ENCODE measurements around the gene GGTA1. TPM values are rescaled to one million over a fixed set of nuclear protein-coding genes. Genes with fewer than 3 reads are reported as not detected.

Gene GGTA1
- total RNA-seq, 2 donors from 2014 or later = not detected

- H3K36me3 Mint-ChIP-seq (ENCODE audit: insufficient read depth in 2 of 2) = peaks cover 0 to 3% of the 10 kb centered on the region in 2 donors
- DNase-seq = no peak
- no peak overlapping the region for H3K4me3 Mint-ChIP-seq
- H3K27me3 Mint-ChIP-seq (ENCODE audit: low read depth) = peaks cover 20% of the 10 kb centered on the region
- no peak overlapping the region for H3K27ac Mint-ChIP-seq
- H3K9me3 Mint-ChIP-seq = peaks cover 6% of the 10 kb centered on the region in 2 donors
- H3K4me1 Mint-ChIP-seq (ENCODE audit: low read depth) = no peaks in the 10 kb centered on the region
- ATAC-seq (replicated peaks in 1 of 2) = no peak
These were observed 8.5 kb downstream of the GGTA1 start for GRCh38 chr9:121491111-121491510.

GRCh38 chr9:121489344-121489743 is 10.3 kb downstream of the GGTA1 start:
- H3K36me3 Mint-ChIP-seq (ENCODE audit: insufficient read depth in 2 of 2) = no peaks in the 10 kb centered on the region
- peak; percentile 27 to 67 for ATAC-seq (replicated peaks in 1 of 2)
- no peak overlapping the region for H3K27ac Mint-ChIP-seq
- H3K4me1 Mint-ChIP-seq (ENCODE audit: low read depth) = no peaks in the 10 kb centered on the region
- peaks cover 7% of the 10 kb centered on the region for H3K27me3 Mint-ChIP-seq (ENCODE audit: low read depth)
- no peak for DNase-seq
- H3K9me3 Mint-ChIP-seq = no peaks in the 10 kb centered on the region
- no peak overlapping the region for H3K4me3 Mint-ChIP-seq

GRCh38 chr9:121486043-121486442 is 13.6 kb downstream of the GGTA1 start:
- Mint-ChIP-seq H3K36me3 (ENCODE audit: insufficient read depth in 2 of 2) (no peaks in the 10 kb centered on the region), H3K4me1 (ENCODE audit: low read depth) (no peaks in the 10 kb centered on the region), H3K27me3 (ENCODE audit: low read depth) (no peaks in the 10 kb centered on the region), H3K4me3 (no peak overlapping the region), H3K9me3 (no peaks in the 10 kb centered on the region), H3K27ac (no peak overlapping the region)
- ATAC-seq (replicated peaks in 1 of 2) (no peak), DNase-seq (no peak)

- Mint-ChIP-seq H3K9me3 (no peaks in the 10 kb centered on the region), H3K4me1 (ENCODE audit: low read depth) (no peaks in the 10 kb centered on the region), H3K27me3 (ENCODE audit: low read depth) (no peaks in the 10 kb centered on the region), H3K27ac (no peak overlapping the region), H3K4me3 (no peak overlapping the region), H3K36me3 (ENCODE audit: insufficient read depth in 2 of 2) (no peaks in the 10 kb centered on the region)
- ATAC-seq (replicated peaks in 1 of 2) = no peak
- no peak for DNase-seq
These were observed 14.0 kb downstream of the GGTA1 start for GRCh38 chr9:121485623-121486022.

- Mint-ChIP-seq H3K36me3 (ENCODE audit: insufficient read depth in 2 of 2) (no peaks in the 10 kb centered on the region), H3K27me3 (ENCODE audit: low read depth) (no peaks in the 10 kb centered on the region), H3K27ac (no peak overlapping the region), H3K4me3 (no peak overlapping the region), H3K4me1 (ENCODE audit: low read depth) (no peaks in the 10 kb centered on the region), H3K9me3 (no peaks in the 10 kb centered on the region)
- ATAC-seq (replicated peaks in 1 of 2) = no peak
- DNase-seq = no peak
These were observed 14.8 kb downstream of the GGTA1 start for GRCh38 chr9:121484651-121485446.

- Mint-ChIP-seq H3K9me3 (no peaks in the 10 kb centered on the region), H3K27ac (no peak overlapping the region), H3K36me3 (ENCODE audit: insufficient read depth in 2 of 2) (no peaks in the 10 kb centered on the region), H3K4me1 (ENCODE audit: low read depth) (no peaks in the 10 kb centered on the region), H3K4me3 (no peak overlapping the region), H3K27me3 (ENCODE audit: low read depth) (no peaks in the 10 kb centered on the region)
- ATAC-seq (replicated peaks in 1 of 2) = no peak
- no peak for DNase-seq
These were observed 16.1 kb downstream of the GGTA1 start for GRCh38 chr9:121483473-121484031.

- H3K4me3 Mint-ChIP-seq = no peak overlapping the region
- no peak for DNase-seq
- no peak for ATAC-seq (replicated peaks in 1 of 2)
These were observed 16.6 kb downstream of the GGTA1 start for GRCh38 chr9:121483049-121483448.

GRCh38 chr9:121478816-121479676 is 20.6 kb downstream of the GGTA1 start:
- H3K27me3 Mint-ChIP-seq (ENCODE audit: low read depth) = peaks cover 7% of the 10 kb centered on the region

More at GRCh38 chr9:121483049-121483448, 16.6 kb downstream of the GGTA1 start:
- no peak overlapping the region for H3K27ac Mint-ChIP-seq
- H3K27me3 Mint-ChIP-seq (ENCODE audit: low read depth) = no peaks in the 10 kb centered on the region
- H3K4me1 Mint-ChIP-seq (ENCODE audit: low read depth) = no peaks in the 10 kb centered on the region
- H3K9me3 Mint-ChIP-seq = no peaks in the 10 kb centered on the region
- H3K36me3 Mint-ChIP-seq (ENCODE audit: insufficient read depth in 2 of 2) = no peaks in the 10 kb centered on the region

GRCh38 chr9:121476156-121476555 is 23.5 kb downstream of the GGTA1 start:
- Mint-ChIP-seq H3K27ac (no peak overlapping the region), H3K4me1 (ENCODE audit: low read depth) (no peaks in the 10 kb centered on the region), H3K9me3 (no peaks in the 10 kb centered on the region), H3K4me3 (no peak overlapping the region), H3K36me3 (ENCODE audit: insufficient read depth in 2 of 2) (no peaks in the 10 kb centered on the region), H3K27me3 (ENCODE audit: low read depth) (peaks cover 7% of the 10 kb centered on the region)
- ATAC-seq (replicated peaks in 1 of 2) (no peak), DNase-seq (no peak)

More at GRCh38 chr9:121478816-121479676, 20.6 kb downstream of the GGTA1 start:
- no peaks in the 10 kb centered on the region for H3K4me1 Mint-ChIP-seq (ENCODE audit: low read depth)
- DNase-seq (no peak), ATAC-seq (replicated peaks in 1 of 2) (no peak)
- no peak overlapping the region for H3K27ac Mint-ChIP-seq
- no peak overlapping the region for H3K4me3 Mint-ChIP-seq
- no peaks in the 10 kb centered on the region for H3K9me3 Mint-ChIP-seq
- H3K36me3 Mint-ChIP-seq (ENCODE audit: insufficient read depth in 2 of 2) = no peaks in the 10 kb centered on the region

GRCh38 chr9:121474231-121474947 is 25.3 kb downstream of the GGTA1 start:
- no peak overlapping the region for H3K27ac Mint-ChIP-seq
- DNase-seq = no peak
- no peaks in the 10 kb centered on the region for H3K36me3 Mint-ChIP-seq (ENCODE audit: insufficient read depth in 2 of 2)
- peaks cover 13% of the 10 kb centered on the region for H3K27me3 Mint-ChIP-seq (ENCODE audit: low read depth)
- no peak overlapping the region for H3K4me3 Mint-ChIP-seq
- ATAC-seq (replicated peaks in 1 of 2) = no peak
- no peaks in the 10 kb centered on the region for H3K9me3 Mint-ChIP-seq
- H3K4me1 Mint-ChIP-seq (ENCODE audit: low read depth) = no peaks in the 10 kb centered on the region

GRCh38 chr9:121473229-121473628 is 26.4 kb downstream of the GGTA1 start:
- H3K36me3 Mint-ChIP-seq (ENCODE audit: insufficient read depth in 2 of 2) = no peaks in the 10 kb centered on the region
- H3K4me3 Mint-ChIP-seq = no peak overlapping the region
- no peak for DNase-seq
- H3K4me1 Mint-ChIP-seq (ENCODE audit: low read depth) = no peaks in the 10 kb centered on the region
- H3K27me3 Mint-ChIP-seq (ENCODE audit: low read depth) = peaks cover 23% of the 10 kb centered on the region
- no peak for ATAC-seq (replicated peaks in 1 of 2)
- H3K9me3 Mint-ChIP-seq = no peaks in the 10 kb centered on the region
- H3K27ac Mint-ChIP-seq = no peak overlapping the region

- Mint-ChIP-seq H3K4me3 (no peak overlapping the region), H3K9me3 (no peaks in the 10 kb centered on the region), H3K4me1 (ENCODE audit: low read depth) (no peaks in the 10 kb centered on the region), H3K36me3 (ENCODE audit: insufficient read depth in 2 of 2) (no peaks in the 10 kb centered on the region), H3K27me3 (ENCODE audit: low read depth) (peaks cover 23% of the 10 kb centered on the region), H3K27ac (no peak overlapping the region)
- ATAC-seq (replicated peaks in 1 of 2) (no peak), DNase-seq (no peak)
These were observed 27.2 kb downstream of the GGTA1 start for GRCh38 chr9:121472446-121472845.

- no peaks in the 10 kb centered on the region for H3K9me3 Mint-ChIP-seq
- peaks cover 51% of the 10 kb centered on the region for H3K27me3 Mint-ChIP-seq (ENCODE audit: low read depth)
- ATAC-seq (replicated peaks in 1 of 2) (peak; percentile 25 to 52), DNase-seq (no peak)
- H3K4me1 Mint-ChIP-seq (ENCODE audit: low read depth) = peaks cover 32% of the 10 kb centered on the region
- no peaks in the 10 kb centered on the region for H3K36me3 Mint-ChIP-seq (ENCODE audit: insufficient read depth in 2 of 2)
- H3K27ac Mint-ChIP-seq = no peak overlapping the region
- H3K4me3 Mint-ChIP-seq = no peak overlapping the region
These were observed 33.5 kb downstream of the GGTA1 start for GRCh38 chr9:121466142-121466541.
